NCI-H2029 (cell line): Measurements from ENCODE around the gene LRMDA.

Experiments used
- DNase-seq: peaks from one replicate; lab custom pipeline; 2025; lab: John Stamatoyannopoulos, UW

LRMDA gene

GRCh38 chr10:76169246-76169645 is 737.8 kb downstream of the LRMDA start:
- DNase-seq = no peak

GRCh38 chr10:76172020-76172419 is 740.6 kb downstream of the LRMDA start:
- DNase-seq = peak; percentile 3

- no peak for DNase-seq
These were observed 744.2 kb downstream of the LRMDA start for GRCh38 chr10:76175533-76176165.

GRCh38 chr10:76176166-76176550 is 744.7 kb downstream of the LRMDA start:
- DNase-seq = no peak

GRCh38 chr10:76177936-76178335 is 746.5 kb downstream of the LRMDA start:
- no peak for DNase-seq

- DNase-seq = no peak
These were observed 747.3 kb downstream of the LRMDA start for GRCh38 chr10:76178532-76179292.

- no peak for DNase-seq
These were observed 748.4 kb downstream of the LRMDA start for GRCh38 chr10:76179806-76180205.

GRCh38 chr10:76184647-76185046 is 753.2 kb downstream of the LRMDA start:
- no peak for DNase-seq

- no peak for DNase-seq
These were observed 754.3 kb downstream of the LRMDA start for GRCh38 chr10:76185471-76186301.

GRCh38 chr10:76188216-76188615 is 756.8 kb downstream of the LRMDA start:
- no peak for DNase-seq

GRCh38 chr10:76190634-76191270 is 759.3 kb downstream of the LRMDA start:
- no peak for DNase-seq

- DNase-seq = no peak
These were observed 759.9 kb downstream of the LRMDA start for GRCh38 chr10:76191336-76191735.

- DNase-seq = no peak
These were observed 760.7 kb downstream of the LRMDA start for GRCh38 chr10:76192151-76192550.

GRCh38 chr10:76192694-76193320 is 761.4 kb downstream of the LRMDA start:
- DNase-seq = no peak

GRCh38 chr10:76195654-76196390 is 764.4 kb downstream of the LRMDA start:
- DNase-seq = no peak

GRCh38 chr10:76197293-76197692 is 765.9 kb downstream of the LRMDA start:
- DNase-seq = no peak

- DNase-seq = no peak
These were observed 767.0 kb downstream of the LRMDA start for GRCh38 chr10:76198287-76199035.

GRCh38 chr10:76201962-76202361 is 770.5 kb downstream of the LRMDA start:
- no peak for DNase-seq

GRCh38 chr10:76202777-76203176 is 771.4 kb downstream of the LRMDA start:
- no peak for DNase-seq

GRCh38 chr10:76205361-76205760 is 773.9 kb downstream of the LRMDA start:
- DNase-seq = no peak
